ENCODE data around the gene SENP3. TPM values are rescaled to one million over a fixed set of nuclear protein-coding genes. Genes with fewer than 3 reads are reported as not detected.

Gene SENP3
- total RNA-seq, 1 experiment from 2014 or later: 113 TPM

GRCh38 chr17:7556627-7557026 lies 5.1 kb upstream of the SENP3 start:
- peaks cover 18% of the 10 kb centered on the region for H3K4me1 ChIP-seq (ENCODE audit: insufficient read depth, low read length, poor library complexity, severe bottlenecking)
- no peak for TF ChIP-seq CTCF (conservative IDR thresholded peaks at IDR 0.05; ENCODE audit: low read depth, low read length)
- TF ChIP-seq EZH2 (IDR thresholded peaks at IDR 0.05; ENCODE audit: borderline replicate concordance, low read depth, low read length, poor library complexity, severe bottlenecking): no peak
- no peak for DNase-seq (ENCODE audit: low spot score)
- intact Hi-C loops (cut with micrococcal nuclease; ENCODE audit: unreplicated experiment): no loop called here
- no peaks in the 10 kb centered on the region for H3K36me3 ChIP-seq (ENCODE audit: insufficient read depth, low read length, poor library complexity, severe bottlenecking)
- H3K9me3 ChIP-seq (ENCODE audit: low read depth, low read length, poor library complexity, severe bottlenecking): no peaks in the 10 kb centered on the region
- H3K27me3 ChIP-seq (replicated peaks; ENCODE audit: insufficient read depth, low read depth, low read length, poor library complexity): no peaks in the 10 kb centered on the region
- no peak overlapping the region for H3K27ac ChIP-seq (ENCODE audit: low read depth, low read length, poor library complexity, severe bottlenecking)
- H3K4me3 ChIP-seq (ENCODE audit: low read depth, low read length, poor library complexity, severe bottlenecking): no peak overlapping the region
- CTCF ChIA-PET: no interaction called here
- POLR2A ChIA-PET (ENCODE audit: low non-redundant PET): no interaction called here
- no TSS peak for BruUV-seq (replicated peaks)

GRCh38 chr17:7557147-7557764 lies 4.5 kb upstream of the SENP3 start:
- intact Hi-C loops (cut with micrococcal nuclease; ENCODE audit: unreplicated experiment): no loop called here
- H3K4me3 ChIP-seq (ENCODE audit: low read depth, low read length, poor library complexity, severe bottlenecking): no peak overlapping the region
- H3K4me1 ChIP-seq (ENCODE audit: insufficient read depth, low read length, poor library complexity, severe bottlenecking): peaks cover 19% of the 10 kb centered on the region
- no peaks in the 10 kb centered on the region for H3K36me3 ChIP-seq (ENCODE audit: insufficient read depth, low read length, poor library complexity, severe bottlenecking)
- ChIA-PET CTCF (no interaction called here), POLR2A (ENCODE audit: low non-redundant PET) (no interaction called here)
- peak overlapping the region; percentile 68 for H3K27ac ChIP-seq (ENCODE audit: low read depth, low read length, poor library complexity, severe bottlenecking)
- H3K9me3 ChIP-seq (ENCODE audit: low read depth, low read length, poor library complexity, severe bottlenecking): no peaks in the 10 kb centered on the region
- TF ChIP-seq CTCF (conservative IDR thresholded peaks at IDR 0.05; ENCODE audit: low read depth, low read length): no peak
- TF ChIP-seq EZH2 (IDR thresholded peaks at IDR 0.05; ENCODE audit: borderline replicate concordance, low read depth, low read length, poor library complexity, severe bottlenecking): no peak
- no peaks in the 10 kb centered on the region for H3K27me3 ChIP-seq (replicated peaks; ENCODE audit: insufficient read depth, low read depth, low read length, poor library complexity)
- no TSS peak for BruUV-seq (replicated peaks)
- DNase-seq (ENCODE audit: low spot score): no peak

- CTCF ChIA-PET: interaction anchor here (0.5 kb wide), 1 partner anchor 229 kb away, joined by 4 read pairs; the partner anchor contains the start of gene NEURL4
- no peak overlapping the region for H3K4me3 ChIP-seq (ENCODE audit: low read depth, low read length, poor library complexity, severe bottlenecking)
- intact Hi-C loops (cut with micrococcal nuclease; ENCODE audit: unreplicated experiment): no loop called here
These were observed 3.8 kb upstream of the SENP3 start for GRCh38 chr17:7557775-7558543.

More at GRCh38 chr17:7557775-7558543, 3.8 kb upstream of the SENP3 start:
- POLR2A ChIA-PET (ENCODE audit: low non-redundant PET): no interaction called here
- TF ChIP-seq EZH2 (IDR thresholded peaks at IDR 0.05; ENCODE audit: borderline replicate concordance, low read depth, low read length, poor library complexity, severe bottlenecking): no peak
- TF ChIP-seq CTCF (conservative IDR thresholded peaks at IDR 0.05; ENCODE audit: low read depth, low read length): no peak
- H3K4me1 ChIP-seq (ENCODE audit: insufficient read depth, low read length, poor library complexity, severe bottlenecking): peaks cover 26% of the 10 kb centered on the region
- H3K27ac ChIP-seq (ENCODE audit: low read depth, low read length, poor library complexity, severe bottlenecking): peak overlapping the region; percentile 68
- DNase-seq (ENCODE audit: low spot score): peak; percentile 60
- H3K27me3 ChIP-seq (replicated peaks; ENCODE audit: insufficient read depth, low read depth, low read length, poor library complexity): no peaks in the 10 kb centered on the region
- BruUV-seq (replicated peaks): no TSS peak
- no peaks in the 10 kb centered on the region for H3K36me3 ChIP-seq (ENCODE audit: insufficient read depth, low read length, poor library complexity, severe bottlenecking)
- H3K9me3 ChIP-seq (ENCODE audit: low read depth, low read length, poor library complexity, severe bottlenecking): no peaks in the 10 kb centered on the region
